BJ (cell line): ENCODE data around the gene FHOD1. TPM values are rescaled to one million over a fixed set of nuclear protein-coding genes. Genes with fewer than 3 reads are reported as not detected.

Experiments used
- CTCF ChIA-PET: fragments of 350-600 bp; formaldehyde crosslinking; extraction: SDS; loops from one replicate; lab custom pipeline; 2021; ENCODE audit warnings: antibody characterized with exemption, inconsistent platforms; lab: Yijun Ruan, JAX
- POLR2A ChIA-PET: fragments of 300-600 bp; sonication (Branson Sonifier 250); formaldehyde crosslinking; extraction: SDS; loops from one replicate; lab custom pipeline; 2021; ENCODE audit warnings: antibody characterized with exemption; lab: Charles Lee
- DNase-seq: peaks from one replicate; pipeline ENCODE4 v3.0.0-alpha.2; 2011; ENCODE audit warnings: low read depth
- H3K27me3 ChIP-seq: 2 replicates; pipeline ENCODE4 v1.6.0; 2011; ENCODE audit warnings: low read length; ENCODE audit not compliant: control insufficient read depth, insufficient read depth
- H3K36me3 ChIP-seq: 2 replicates; pipeline ENCODE4 v1.5.1; 2011; ENCODE audit warnings: low read length; ENCODE audit not compliant: control insufficient read depth, insufficient read depth
- H3K4me3 ChIP-seq: 2 replicates; pipeline ENCODE4 v1.5.1; 2011; ENCODE audit warnings: low read depth, mild to moderate bottlenecking, control low read depth, low read length
- CTCF ChIP-seq: IDR thresholded peaks from 2 replicates; pipeline ENCODE4 v1.5.1; 2011; ENCODE audit warnings: low read depth, mild to moderate bottlenecking, control low read depth, inconsistent platforms, low read length, moderate library complexity; ENCODE audit not compliant: insufficient read depth
- polyA plus RNA-seq: library from polyadenylated mRNA; depleted of rRNA; stranded (reverse); fragments of >200 nt; gene quantifications from 2 replicates; pipeline ENCODE4 v1.2.3, GENCODE V29; 2011

Gene FHOD1
- polyA plus RNA-seq, 1 experiment, result 23.0 TPM

- ChIA-PET CTCF (interaction anchor here (1.9 kb wide), 1 partner anchor 12 kb away, joined by 5 read pairs; no protein-coding TSS in a partner anchor), POLR2A (no interaction called here)
- no peak overlapping the region for H3K4me3 ChIP-seq
- H3K36me3 ChIP-seq, result peaks cover 7% of the 10 kb centered on the region
- H3K27me3 ChIP-seq, result no peaks in the 10 kb centered on the region
- DNase-seq, result no peak
- TF ChIP-seq CTCF, result no peak
Observed at GRCh38 chr16:67243481-67243880, 3.8 kb downstream of the FHOD1 start.

- no peak for TF ChIP-seq CTCF
- Histone ChIP-seq H3K27me3 (no peaks in the 10 kb centered on the region), H3K4me3 (no peak overlapping the region), H3K36me3 (peaks cover 15% of the 10 kb centered on the region)
- CTCF ChIA-PET, result interaction anchor here (0.6 to 1.6 kb wide), 2 partner anchors 19 to 131 kb away, joined by 6 read pairs; no protein-coding TSS in a partner anchor
- POLR2A ChIA-PET, result no interaction called here
- no peak for DNase-seq
Observed at GRCh38 chr16:67242138-67242730, 5.0 kb downstream of the FHOD1 start.

- ChIA-PET CTCF (interaction anchor here (0.6 to 1.8 kb wide), 4 partner anchors 9 to 132 kb away, joined by 3 to 7 read pairs (median 6); partner anchors contain the start of gene TMEM208), POLR2A (interaction anchor here (0.6 kb wide), 1 partner anchor 15 kb away, joined by 4 read pairs; no protein-coding TSS in a partner anchor)
- H3K4me3 ChIP-seq, result no peak overlapping the region
- H3K27me3 ChIP-seq, result no peaks in the 10 kb centered on the region
- peak; percentile 69 for DNase-seq
- H3K36me3 ChIP-seq, result peaks cover 22% of the 10 kb centered on the region
- TF ChIP-seq CTCF, result no peak
Observed at GRCh38 chr16:67241008-67241900, 6.0 kb downstream of the FHOD1 start.

- Histone ChIP-seq H3K36me3 (peaks cover 29% of the 10 kb centered on the region), H3K4me3 (no peak overlapping the region), H3K27me3 (no peaks in the 10 kb centered on the region)
- CTCF ChIA-PET, result interaction anchor here (1.0 to 1.8 kb wide), 2 partner anchors 8 to 13 kb away, joined by 3 to 7 read pairs; partner anchors contain the start of gene TMEM208
- no peak for DNase-seq
- no peak for TF ChIP-seq CTCF
- POLR2A ChIA-PET, result no interaction called here
Observed at GRCh38 chr16:67240506-67240905, 6.8 kb downstream of the FHOD1 start.
